OCI-LY3 (cell line): Measurements from ENCODE around the gene GPN3.
"Not testable (repeated sequence)": the region's sequence is repeated elsewhere in the genome, so short reads cannot be mapped to it uniquely, and the experiment has no call there.

Source experiments
- H2AFZ ChIP-seq: fragments of 200-600, 300-600 bp; shearing (Covaris generic); 2 replicates; pipeline ENCODE4 v1.6.0; 2014; ENCODE audit warnings: antibody characterized with exemption, low read depth, low read length
- H3K27ac ChIP-seq: fragments of 200-600, 300-600 bp; sonication (generic); 2 replicates; pipeline ENCODE4 v1.5.1; 2014; ENCODE audit warnings: mild to moderate bottlenecking, low read length, moderate library complexity, mixed read lengths
- H3K27me3 ChIP-seq: fragments of 200-600, 300-600 bp; sonication (generic); 2 replicates; pipeline ENCODE4 v1.6.1; 2014; ENCODE audit warnings: low read depth, low read length, mixed read lengths
- H3K36me3 ChIP-seq: fragments of 200-600, 300-600 bp; sonication (generic); replicated peaks from 2 replicates; pipeline ENCODE3; 2014; ENCODE audit warnings: low read depth, low read length, mixed read lengths
- H3K4me1 ChIP-seq: fragments of 300-600, 200-600 bp; sonication (generic); 2 replicates; pipeline ENCODE4 v1.6.1; 2014; ENCODE audit warnings: low read length, mixed read lengths
- H3K4me2 ChIP-seq: fragments of 200-600, 300-600 bp; sonication (generic); 2 replicates; pipeline ENCODE4 v1.6.1; 2014; ENCODE audit warnings: low read length, mixed read lengths
- H3K4me3 ChIP-seq: fragments of 300-600, 200-600 bp; sonication (generic); 2 replicates; pipeline ENCODE4 v1.5.1; 2014; ENCODE audit warnings: antibody characterized with exemption, mild to moderate bottlenecking, low read length, moderate library complexity
- H3K79me2 ChIP-seq: fragments of 300-600, 200-600 bp; shearing (Covaris generic); 2 replicates; pipeline ENCODE4 v1.6.1; 2014; ENCODE audit warnings: mild to moderate bottlenecking, low read length, mixed read lengths
- H3K9ac ChIP-seq: fragments of 300-600, 200-600 bp; shearing (Covaris generic); 2 replicates; pipeline ENCODE4 v1.6.0; 2014; ENCODE audit warnings: mild to moderate bottlenecking, low read length, moderate library complexity
- H3K9me3 ChIP-seq: fragments of 200-600, 300-600 bp; shearing (Covaris generic); 2 replicates; pipeline ENCODE4 v1.6.1; 2014; ENCODE audit warnings: low read length, mixed read lengths; ENCODE audit not compliant: insufficient read depth
- H4K20me1 ChIP-seq: fragments of 200-600, 300-600 bp; sonication (generic); 2 replicates; pipeline ENCODE4 v1.6.1; 2016; ENCODE audit warnings: low read length, mixed read lengths; ENCODE audit not compliant: insufficient read depth
- CTCF ChIP-seq: fragments of 200-600, 300-600 bp; sonication (generic); IDR thresholded peaks from 2 replicates; pipeline ENCODE4 v1.5.1; 2014; ENCODE audit warnings: antibody characterized with exemption, low read length, low read depth
- EZH2phosphoT487 ChIP-seq: fragments of 200-600 bp; shearing (Covaris generic); IDR thresholded peaks from 2 replicates; pipeline ENCODE4 v1.6.1; 2018; ENCODE audit warnings: antibody characterized with exemption, mixed run types, low read depth

GPN3 gene

GRCh38 chr12:110436231-110436630 is 31.8 kb downstream of the GPN3 start:
- TF ChIP-seq CTCF (no peak), EZH2phosphoT487 (no peak)
- Histone ChIP-seq H3K4me3 (no peak overlapping the region), H3K27me3 (no peaks in the 10 kb centered on the region), H3K9ac (no peak overlapping the region), H2AFZ (no peak overlapping the region), H3K4me1 (peaks cover 12% of the 10 kb centered on the region), H3K9me3 (no peaks in the 10 kb centered on the region), H3K36me3 (peaks cover 27% of the 10 kb centered on the region), H3K27ac (no peak overlapping the region), H3K79me2 (no peaks in the 10 kb centered on the region), H4K20me1 (no peaks in the 10 kb centered on the region), H3K4me2 (no peak overlapping the region)

- Histone ChIP-seq H3K27ac (peak overlapping the region; percentile 26), H2AFZ (no peak overlapping the region), H3K36me3 (peaks cover 9% of the 10 kb centered on the region), H3K79me2 (no peaks in the 10 kb centered on the region), H3K9me3 (no peaks in the 10 kb centered on the region), H3K4me2 (peak overlapping the region; percentile 50), H3K9ac (peak overlapping the region; percentile 57), H4K20me1 (no peaks in the 10 kb centered on the region), H3K4me3 (peak overlapping the region; percentile 73; the same call in 1 of the 2 replicates), H3K27me3 (no peaks in the 10 kb centered on the region), H3K4me1 (peaks cover 16% of the 10 kb centered on the region)
- no peak for TF ChIP-seq CTCF
- TF ChIP-seq EZH2phosphoT487: no peak
Measured at GRCh38 chr12:110431957-110432587, 36.0 kb downstream of the GPN3 start.

DNA sequence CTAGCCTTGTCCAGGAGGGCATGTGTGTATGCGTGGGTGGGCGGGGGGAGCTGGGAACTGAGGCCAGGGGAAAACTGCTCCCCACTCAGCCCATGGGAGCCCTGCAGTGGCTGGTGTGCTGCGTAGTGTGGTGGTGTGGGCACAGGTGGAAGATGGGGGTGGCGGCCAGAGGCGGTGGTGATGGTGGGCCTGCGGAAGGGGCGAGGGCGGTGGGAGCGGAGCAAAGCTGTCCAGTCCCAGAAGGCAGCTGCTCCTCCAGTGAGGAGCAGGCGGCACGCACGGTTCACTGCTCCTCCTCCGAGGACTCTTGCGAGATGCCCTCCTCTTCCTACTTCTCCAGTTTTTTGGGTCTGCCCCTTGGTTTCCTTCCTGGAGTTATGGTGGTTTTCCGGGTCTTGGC is 38.4 kb downstream of the GPN3 start:
- not testable (repeated sequence) for H4K20me1 ChIP-seq, H3K9me3 ChIP-seq, H3K36me3 ChIP-seq, H3K79me2 ChIP-seq, H3K27ac ChIP-seq, H3K9ac ChIP-seq, H3K4me3 ChIP-seq, H2AFZ ChIP-seq, H3K4me2 ChIP-seq, H3K27me3 ChIP-seq
- H3K4me1 ChIP-seq: peaks cover 16% of the 10 kb centered on the region

GRCh38 chr12:110426406-110426805 is 41.7 kb downstream of the GPN3 start:
- TF ChIP-seq CTCF (no peak), EZH2phosphoT487 (no peak)
- H3K4me2 ChIP-seq: no peak overlapping the region

More at GRCh38 chr12:110426406-110426805, 41.7 kb downstream of the GPN3 start:
- H3K9me3 ChIP-seq: no peaks in the 10 kb centered on the region
- peaks cover 10% of the 10 kb centered on the region; the same call in 1 of the 2 replicates for H3K4me1 ChIP-seq
- no peak overlapping the region for H2AFZ ChIP-seq
- no peak overlapping the region for H3K9ac ChIP-seq
- no peak overlapping the region for H3K27ac ChIP-seq
- H3K36me3 ChIP-seq: no peaks in the 10 kb centered on the region
- no peaks in the 10 kb centered on the region for H4K20me1 ChIP-seq
- no peak overlapping the region for H3K4me3 ChIP-seq
- H3K27me3 ChIP-seq: no peaks in the 10 kb centered on the region
- H3K79me2 ChIP-seq: no peaks in the 10 kb centered on the region
